Karpas-422 (cell line): ENCODE data around the gene GAA. TPM values are rescaled to one million over a fixed set of nuclear protein-coding genes. Genes with fewer than 3 reads are reported as not detected.

Source experiments
- DNase-seq: peaks from one replicate; pipeline ENCODE4 v3.0.0-alpha.2; 2015
- H2AFZ ChIP-seq: fragments of 200-600 bp; sonication (generic); 2 replicates; pipeline ENCODE4 v1.6.1; 2014; ENCODE audit warnings: antibody characterized with exemption, low read length, mixed read lengths
- H3K27ac ChIP-seq: fragments of 200-600 bp; sonication (generic); 2 replicates; pipeline ENCODE4 v1.5.1; 2014; ENCODE audit warnings: mild to moderate bottlenecking, low read length, moderate library complexity
- H3K27me3 ChIP-seq: fragments of 200-600 bp; sonication (generic); 2 replicates; pipeline ENCODE4 v1.6.1; 2014; ENCODE audit warnings: low read length, mixed read lengths
- H3K36me3 ChIP-seq: fragments of 200-600 bp; sonication (generic); 2 replicates; pipeline ENCODE4 v1.6.1; 2014; ENCODE audit warnings: low read length, mixed read lengths; ENCODE audit not compliant: insufficient read depth
- H3K4me1 ChIP-seq: fragments of 200-600 bp; sonication (generic); 2 replicates; pipeline ENCODE4 v1.6.1; 2014; ENCODE audit warnings: mild to moderate bottlenecking, low read length, mixed read lengths
- H3K4me2 ChIP-seq: fragments of 200-600 bp; sonication (generic); 2 replicates; pipeline ENCODE4 v1.6.1; 2014; ENCODE audit warnings: low read length, low read depth, mild to moderate bottlenecking; ENCODE audit not compliant: poor library complexity, severe bottlenecking
- H3K4me3 ChIP-seq: fragments of 200-600 bp; sonication (generic); 2 replicates; pipeline ENCODE4 v1.5.1; 2014; ENCODE audit warnings: mild to moderate bottlenecking, antibody characterized with exemption, low read length, mixed read lengths
- H3K79me2 ChIP-seq: fragments of 200-600 bp; sonication (generic); 2 replicates; pipeline ENCODE4 v1.6.1; 2014; ENCODE audit warnings: mild to moderate bottlenecking, low read length, mixed read lengths
- H3K9ac ChIP-seq: fragments of 200-600 bp; sonication (generic); 2 replicates; pipeline ENCODE4 v1.6.0; 2014; ENCODE audit warnings: low read length
- H3K9me2 ChIP-seq: fragments of 200-600 bp; sonication (generic), shearing (Covaris generic); replicated peaks from 2 replicates; pipeline ENCODE4 v1.6.0; 2014; ENCODE audit warnings: mild to moderate bottlenecking, low read length, moderate library complexity; ENCODE audit not compliant: insufficient read depth
- H3K9me3 ChIP-seq: fragments of 300-700, 200-600 bp; sonication (generic); 2 replicates; pipeline ENCODE4 v1.6.1; 2014; ENCODE audit warnings: low read length, mixed read lengths
- H4K20me1 ChIP-seq: fragments of 200-600 bp; sonication (generic); 2 replicates; pipeline ENCODE4 v1.6.1; 2014; ENCODE audit warnings: mild to moderate bottlenecking, antibody characterized with exemption, low read length, low read depth; ENCODE audit not compliant: insufficient read depth
- small RNA-seq: library from RNA; depleted of rRNA; stranded (forward); fragments of <200 nt; gene quantifications from one replicate; pipeline ENCODE3, GENCODE V24; 2014
- total RNA-seq: library from RNA; depleted of rRNA; stranded (reverse); fragments of >200 nt; shearing (Covaris generic); gene quantifications from 2 replicates; pipeline ENCODE4 v1.2.3, GENCODE V29; 2014; ENCODE audit warnings: low replicate concordance; rRNA removed

The GAA gene
- total RNA-seq, 1 experiment from 2014 or later: 4.3 TPM

DNA sequence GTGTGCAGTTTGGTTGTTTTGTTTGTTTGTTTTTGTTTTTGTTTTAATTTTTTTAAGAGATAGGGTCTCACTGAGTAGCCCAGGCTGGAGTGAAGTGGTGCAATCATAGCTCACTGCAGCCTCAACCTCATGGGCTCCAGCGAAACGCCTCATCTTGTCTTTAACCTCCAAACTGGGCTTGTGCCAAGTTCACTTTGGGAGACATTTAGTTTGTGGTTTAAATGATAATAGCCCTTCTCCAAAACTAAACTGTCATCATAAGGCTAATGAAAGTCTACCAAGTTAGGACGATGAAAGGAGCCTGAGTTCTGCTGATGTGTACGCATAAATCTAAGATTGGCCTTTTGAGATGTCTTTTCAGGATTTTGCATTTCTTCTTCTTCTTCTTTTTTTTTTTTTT lies 62.0 kb downstream of the GAA start:
- Histone ChIP-seq H2AFZ (no peak overlapping the region), H3K9ac (no peak overlapping the region), H4K20me1 (no peaks in the 10 kb centered on the region), H3K36me3 (no peaks in the 10 kb centered on the region), H3K79me2 (no peaks in the 10 kb centered on the region), H3K9me3 (no peaks in the 10 kb centered on the region), H3K4me3 (no peak overlapping the region), H3K27me3 (no peaks in the 10 kb centered on the region), H3K4me2 (no peak overlapping the region), H3K9me2 (no peaks in the 10 kb centered on the region), H3K4me1 (no peaks in the 10 kb centered on the region), H3K27ac (no peak overlapping the region)
- DNase-seq: no peak

DNA sequence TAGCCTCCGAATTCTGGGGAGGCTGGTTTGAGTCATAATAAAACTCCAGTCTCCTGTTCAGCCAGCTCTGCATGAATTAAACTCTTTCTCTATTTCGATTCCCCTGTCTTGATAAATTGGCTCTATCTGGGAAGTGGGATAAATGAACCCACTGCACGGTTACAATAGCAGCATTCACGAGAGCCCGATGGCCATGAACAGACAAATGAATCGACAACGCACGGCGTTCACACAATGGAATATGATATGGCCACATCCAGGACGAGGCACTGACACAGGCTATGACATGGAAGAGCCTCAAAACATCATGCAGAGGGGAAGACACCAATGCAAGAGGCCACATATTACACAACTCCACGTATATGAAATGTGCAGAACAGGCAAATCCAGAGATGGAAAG lies 62.8 kb downstream of the GAA start:
- Histone ChIP-seq H3K36me3 (no peaks in the 10 kb centered on the region), H3K4me3 (no peak overlapping the region), H3K9me2 (no peaks in the 10 kb centered on the region), H3K9ac (no peak overlapping the region), H4K20me1 (no peaks in the 10 kb centered on the region), H3K9me3 (no peaks in the 10 kb centered on the region), H2AFZ (no peak overlapping the region), H3K27ac (no peak overlapping the region), H3K27me3 (no peaks in the 10 kb centered on the region), H3K4me1 (no peaks in the 10 kb centered on the region), H3K79me2 (no peaks in the 10 kb centered on the region), H3K4me2 (no peak overlapping the region)
- DNase-seq: no peak

DNA sequence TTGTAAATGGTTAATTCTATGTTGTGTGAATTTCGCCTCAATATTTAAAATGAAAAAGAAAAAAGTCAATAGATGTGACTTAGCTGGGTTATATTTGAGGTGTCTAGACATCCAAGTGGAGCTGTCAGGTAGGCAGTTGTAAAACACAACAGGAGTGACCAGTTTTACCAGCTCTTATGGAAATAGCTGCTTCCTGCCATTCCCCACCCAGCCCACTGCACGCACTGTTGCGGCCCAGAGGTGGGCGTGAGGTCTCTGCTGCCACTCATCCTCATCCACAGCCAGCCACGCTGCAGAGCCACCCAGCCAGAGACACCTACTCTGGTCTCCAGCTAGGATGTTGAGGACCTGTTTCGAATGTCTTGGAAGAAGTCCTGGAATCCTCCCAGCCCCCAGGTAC lies 65.1 kb downstream of the GAA start:
- Histone ChIP-seq H3K27me3 (no peaks in the 10 kb centered on the region), H3K4me1 (no peaks in the 10 kb centered on the region), H3K9ac (no peak overlapping the region), H3K9me3 (no peaks in the 10 kb centered on the region), H3K4me2 (no peak overlapping the region), H3K9me2 (no peaks in the 10 kb centered on the region), H3K4me3 (no peak overlapping the region), H2AFZ (no peak overlapping the region), H4K20me1 (no peaks in the 10 kb centered on the region), H3K27ac (no peak overlapping the region), H3K79me2 (no peaks in the 10 kb centered on the region), H3K36me3 (no peaks in the 10 kb centered on the region)
- no peak for DNase-seq

DNA sequence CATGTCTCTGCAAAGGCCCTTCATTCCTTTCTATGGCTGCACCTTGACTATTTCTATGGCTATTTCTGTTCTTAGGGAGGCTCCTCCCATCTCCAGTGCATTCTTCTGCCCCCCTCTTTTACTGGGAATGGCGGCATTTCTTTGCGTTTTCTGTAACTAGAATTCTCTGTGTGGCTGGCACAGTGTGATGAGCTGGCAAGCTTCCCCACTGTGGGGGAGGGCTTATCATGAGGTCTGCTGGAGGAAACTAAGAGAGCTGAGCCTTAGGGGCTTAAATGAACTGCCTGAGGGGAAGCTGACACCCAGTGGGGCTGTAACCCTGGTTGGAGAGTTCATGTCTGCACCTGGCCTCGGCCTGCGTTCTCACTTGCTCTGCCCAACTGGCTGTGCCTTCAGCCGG lies 67.0 kb downstream of the GAA start:
- no peak overlapping the region for H3K4me2 ChIP-seq

DNA sequence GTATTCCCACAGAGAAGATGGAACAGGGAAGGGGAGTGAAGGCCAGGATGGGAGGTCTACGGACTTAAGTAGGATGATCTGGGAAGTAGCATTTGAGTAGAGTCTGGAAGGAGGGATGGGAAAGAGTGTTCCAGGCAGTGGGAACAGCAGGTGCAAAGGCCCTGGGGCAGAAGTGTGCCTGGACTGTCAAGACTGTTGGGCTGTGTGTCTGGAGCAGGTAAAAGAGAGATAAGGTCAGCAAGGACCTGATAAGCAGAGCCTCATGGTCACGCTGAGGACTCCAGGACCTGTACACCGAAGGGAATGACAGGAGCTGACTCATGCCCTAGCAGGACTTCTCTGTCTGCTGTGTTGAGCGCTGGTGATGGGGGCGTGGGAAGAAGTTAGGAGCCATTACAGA lies 67.7 kb downstream of the GAA start:
- no peak overlapping the region for H2AFZ ChIP-seq
- H3K4me3 ChIP-seq: no peak overlapping the region
- DNase-seq: no peak
- no peaks in the 10 kb centered on the region for H3K9me2 ChIP-seq
- H3K9me3 ChIP-seq: no peaks in the 10 kb centered on the region
- H3K27me3 ChIP-seq: no peaks in the 10 kb centered on the region
- no peak overlapping the region for H3K27ac ChIP-seq
- H3K4me2 ChIP-seq: no peak overlapping the region
- H3K4me1 ChIP-seq: no peaks in the 10 kb centered on the region
- no peaks in the 10 kb centered on the region for H4K20me1 ChIP-seq
- H3K79me2 ChIP-seq: no peaks in the 10 kb centered on the region
- no peaks in the 10 kb centered on the region for H3K36me3 ChIP-seq
- no peak overlapping the region for H3K9ac ChIP-seq

More for the DNA sequence above, 67.0 kb downstream of the GAA start:
- Histone ChIP-seq H3K9me3 (no peaks in the 10 kb centered on the region), H3K27ac (no peak overlapping the region), H4K20me1 (no peaks in the 10 kb centered on the region), H2AFZ (no peak overlapping the region), H3K9me2 (no peaks in the 10 kb centered on the region), H3K4me1 (no peaks in the 10 kb centered on the region), H3K79me2 (no peaks in the 10 kb centered on the region), H3K36me3 (no peaks in the 10 kb centered on the region), H3K4me3 (no peak overlapping the region), H3K27me3 (no peaks in the 10 kb centered on the region), H3K9ac (no peak overlapping the region)
- no peak for DNase-seq

Small RNAs within 50 kb of the gene (small RNA-seq; reads per million reads assigned to genes)
- gene AC087741.2: not detected
- not detected for gene MIR1268B

Other genes starting within 250 kb of the GAA start
- 0.22 and 1.9 TPM in 2 replicates for gene TBC1D16, start 65.7 kb upstream of the GAA start, total RNA-seq
- not detected in 2 replicates for gene CCDC40, start 64.9 kb upstream of the GAA start, total RNA-seq
- gene EIF4A3, start 45.5 kb downstream of the GAA start, total RNA-seq: 90.7 and 93.8 TPM in 2 replicates
- gene CARD14, start 68.4 kb downstream of the GAA start, total RNA-seq: 0.07 TPM in 1 of 2 replicates, not detected in the other
- 13.6 and 16.0 TPM in 2 replicates for gene SGSH, start 118.8 kb downstream of the GAA start, total RNA-seq
- gene SLC26A11, start 118.8 kb downstream of the GAA start, total RNA-seq: 7.4 and 8.1 TPM in 2 replicates
- gene RNF213, start 159.3 kb downstream of the GAA start, total RNA-seq: 15.0 and 27.1 TPM in 2 replicates